NB4 (cell line): ENCODE measurements around the gene C1orf87.

Source experiments
- DNase-seq: peaks from one replicate; pipeline ENCODE4 v3.0.0; 2010; ENCODE audit warnings: low read depth
- H3K4me3 ChIP-seq: one replicate; pipeline ENCODE4 v1.5.1; 2011; ENCODE audit warnings: mild to moderate bottlenecking, low read depth, low read length, moderate library complexity
- CTCF ChIP-seq: IDR thresholded peaks from one replicate; pipeline ENCODE4 v1.5.1; 2012; ENCODE audit warnings: low read depth, low read length
- MAX ChIP-seq: IDR thresholded peaks from 2 replicates; pipeline ENCODE4 v1.6.1; 2011; ENCODE audit warnings: low read depth, low read length
- MYC ChIP-seq: IDR thresholded peaks from 2 replicates; pipeline ENCODE4 v1.6.1; 2011; ENCODE audit warnings: low read depth, low read length
- POLR2A ChIP-seq: IDR thresholded peaks from 2 replicates; pipeline ENCODE4 v1.6.1; 2011; ENCODE audit warnings: mild to moderate bottlenecking; ENCODE audit not compliant: insufficient read length; ENCODE audit errors: extremely low read depth

C1orf87 gene

DNA sequence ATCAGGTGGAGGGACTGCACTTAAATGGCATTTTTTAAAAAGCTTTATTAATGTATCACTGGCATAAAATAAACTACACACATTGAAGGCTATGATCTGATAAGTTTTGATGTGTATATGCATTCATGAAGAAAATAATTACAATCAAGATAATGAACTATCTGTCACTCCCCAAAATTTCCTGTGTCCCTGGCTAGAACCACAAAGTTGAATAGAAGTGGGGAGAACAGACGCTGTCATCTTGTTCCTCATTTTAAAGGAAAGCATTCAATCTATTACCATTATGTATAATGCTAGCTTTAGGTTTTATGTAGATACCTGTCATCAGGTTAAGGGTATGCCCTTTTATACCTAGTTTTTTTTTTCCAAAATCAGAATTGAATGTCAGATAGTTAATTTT is 38.1 kb upstream of the C1orf87 start:
- TF ChIP-seq CTCF, result no peak
- TF ChIP-seq MYC, result no peak
- no peak for TF ChIP-seq MAX
- TF ChIP-seq POLR2A, result no peak
- H3K4me3 ChIP-seq, result no peak overlapping the region

GRCh38 chr1:60111118-60111517 is 37.5 kb upstream of the C1orf87 start:
- H3K4me3 ChIP-seq, result no peak overlapping the region
- no peak for DNase-seq
- no peak for TF ChIP-seq MYC

More for the DNA sequence above, 38.1 kb upstream of the C1orf87 start:
- DNase-seq, result no peak

- TF ChIP-seq POLR2A (no peak), MAX (no peak), MYC (no peak), CTCF (no peak)
- H3K4me3 ChIP-seq, result no peak overlapping the region
- DNase-seq, result no peak
Observed at GRCh38 chr1:60108196-60108595, 34.6 kb upstream of the C1orf87 start.

DNA sequence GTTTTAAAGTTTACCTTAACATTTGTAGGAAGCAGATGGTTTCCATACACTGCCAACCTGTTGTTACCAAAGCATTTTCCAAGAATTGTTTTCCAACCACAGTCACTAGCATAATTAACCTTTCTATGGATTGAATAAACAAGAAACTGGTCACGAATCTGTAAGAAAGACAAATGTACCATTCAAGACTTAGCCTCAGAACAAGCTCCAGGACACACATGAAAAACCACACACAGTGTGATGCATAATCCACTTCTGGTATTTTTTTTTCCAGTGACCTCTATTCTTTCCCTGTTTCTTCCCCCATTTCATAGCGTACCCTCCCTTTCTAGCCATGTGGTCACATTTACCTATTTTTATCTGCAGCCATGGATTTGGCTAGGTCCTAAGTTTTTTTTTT is 29.6 kb upstream of the C1orf87 start:
- DNase-seq, result no peak
- no peak overlapping the region for H3K4me3 ChIP-seq
- TF ChIP-seq CTCF (no peak), POLR2A (no peak)

DNA sequence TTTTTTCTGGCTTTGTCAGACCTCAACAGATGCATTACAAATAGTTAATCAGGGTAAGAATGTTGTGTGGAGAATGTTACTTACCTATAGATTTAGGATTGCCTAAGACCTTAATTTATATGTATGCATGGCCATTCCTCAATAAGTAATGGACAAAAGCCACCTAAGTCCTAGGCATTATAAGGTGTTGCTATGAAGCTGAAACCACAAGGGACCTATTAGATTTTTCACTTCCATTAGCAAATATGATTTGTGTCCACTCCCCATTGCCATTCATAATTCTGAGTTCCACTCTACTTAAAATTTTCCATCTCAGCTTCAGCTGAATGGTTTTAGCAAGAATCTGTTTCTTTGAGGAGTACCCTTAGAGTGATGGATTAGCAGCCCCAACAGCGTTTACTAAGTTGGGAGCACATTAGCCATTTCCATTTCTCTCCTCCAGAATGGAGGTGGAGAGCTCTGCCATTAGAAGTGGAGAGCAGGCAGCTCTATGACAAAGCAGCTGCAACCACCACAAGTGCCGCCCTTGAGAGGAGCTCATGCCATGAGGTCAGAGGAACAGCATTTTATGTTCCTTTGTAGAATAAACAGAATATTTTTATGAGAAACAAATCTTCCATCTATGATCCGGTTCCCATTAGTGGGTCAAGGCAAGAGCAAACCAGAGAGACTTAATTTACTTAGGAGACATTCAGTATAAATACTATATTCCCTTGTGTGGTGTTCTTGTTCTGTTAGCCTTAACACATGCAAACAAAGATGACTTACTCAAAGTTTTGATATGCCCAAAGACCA is 28.9 kb upstream of the C1orf87 start:
- TF ChIP-seq MAX, result no peak
- H3K4me3 ChIP-seq, result no peak overlapping the region
- DNase-seq, result no peak

DNA sequence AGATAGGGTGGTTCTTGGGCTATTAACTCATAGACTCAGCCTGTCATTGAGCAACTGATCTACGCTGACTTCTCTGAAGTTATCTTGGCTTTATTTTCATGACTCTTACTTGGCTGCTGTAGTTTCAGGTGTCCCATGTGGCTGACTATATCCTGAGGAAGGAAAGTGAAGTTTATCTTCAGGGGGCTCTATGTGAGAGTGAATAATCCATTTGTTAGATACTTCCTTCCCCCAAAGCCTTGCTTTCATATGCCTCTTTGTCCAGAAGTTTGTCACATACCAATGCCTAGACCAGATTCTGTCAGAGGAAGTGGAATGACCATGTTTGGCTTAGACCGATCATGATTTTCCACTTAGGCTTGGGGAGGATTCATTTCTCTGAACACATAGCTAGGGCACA is 27.9 kb upstream of the C1orf87 start:
- no peak overlapping the region for H3K4me3 ChIP-seq
- DNase-seq, result no peak
- TF ChIP-seq CTCF, result no peak
- no peak for TF ChIP-seq MAX
- TF ChIP-seq MYC, result no peak
- no peak for TF ChIP-seq POLR2A

GRCh38 chr1:60091195-60091715 is 17.7 kb upstream of the C1orf87 start:
- H3K4me3 ChIP-seq, result no peak overlapping the region
- no peak for TF ChIP-seq CTCF
- TF ChIP-seq POLR2A, result no peak
- TF ChIP-seq MAX, result no peak
- TF ChIP-seq MYC, result no peak
- no peak for DNase-seq
